ENCODE results near the gene AQP2.

Gene AQP2

GRCh38 chr12:49998453-49998852 is 47.9 kb downstream of the AQP2 start:
- DNase-seq: no peak

GRCh38 chr12:50003595-50003994 is 53.1 kb downstream of the AQP2 start:
- no peak for DNase-seq

DNA sequence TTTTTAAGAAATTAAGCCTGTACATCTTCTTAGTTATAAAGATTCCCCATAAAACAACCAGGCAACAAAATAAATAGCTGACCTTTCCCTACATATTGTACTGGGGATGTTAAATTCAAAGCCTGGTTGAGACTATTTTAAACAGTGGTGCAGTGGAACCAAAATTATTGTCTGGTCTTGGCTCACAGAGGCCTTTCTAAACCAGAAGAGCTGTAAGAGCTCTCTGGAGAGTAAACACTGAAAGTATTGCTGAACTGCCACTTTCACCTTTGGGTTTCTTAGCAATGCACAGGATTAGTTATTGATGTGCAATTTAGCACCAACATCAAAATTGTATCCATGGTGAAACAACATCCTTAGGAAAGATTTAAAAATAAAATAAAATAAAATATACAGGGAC is 54.2 kb downstream of the AQP2 start:
- no peak for DNase-seq

- no peak for DNase-seq
Measured at GRCh38 chr12:50005175-50005574, 54.6 kb downstream of the AQP2 start.

GRCh38 chr12:50006280-50006679 is 55.7 kb downstream of the AQP2 start:
- no peak for DNase-seq

GRCh38 chr12:50006754-50007442 is 56.4 kb downstream of the AQP2 start:
- no peak for DNase-seq

All from amniotic stem cell (primary cell).